SK-N-MC (cell line): ENCODE data around the gene TNFAIP8L2.

Source experiments
- DNase-seq: peaks from one replicate; pipeline ENCODE4 v3.0.0-alpha.2; 2011; ENCODE audit warnings: low read depth, low spot score
- H3K27ac ChIP-seq: fragments of 200-600 bp; sonication (generic); 2 replicates; pipeline ENCODE4 v1.5.1; 2016; ENCODE audit warnings: mixed run types
- H3K36me3 ChIP-seq: fragments of 200-600 bp; sonication (generic); 2 replicates; pipeline ENCODE4 v1.6.1; 2017; ENCODE audit warnings: antibody characterized with exemption, low read length, mixed read lengths; ENCODE audit not compliant: insufficient read depth
- H3K4me3 ChIP-seq: fragments of 200-600 bp; sonication (generic); 2 replicates; pipeline ENCODE4 v1.5.1; 2016
- H3K9ac ChIP-seq: fragments of 200-600 bp; sonication (generic); 2 replicates; pipeline ENCODE4 v1.8.0; 2017; ENCODE audit warnings: mixed run types, mixed read lengths; ENCODE audit not compliant: insufficient read length
- H3K9me3 ChIP-seq: fragments of 200-600 bp; sonication (generic); 2 replicates; pipeline ENCODE4 v1.6.1; 2017; ENCODE audit warnings: low read depth, mild to moderate bottlenecking, antibody characterized with exemption, low read length, moderate library complexity, mixed read lengths
- EZH2 ChIP-seq: fragments of 200-600 bp; sonication (generic); IDR thresholded peaks from one replicate; pipeline ENCODE4 v1.6.1; 2017; ENCODE audit warnings: antibody characterized with exemption
- FOXP2 ChIP-seq: optimal IDR thresholded peaks from 2 replicates; pipeline ENCODE3; 2011; ENCODE audit warnings: mild to moderate bottlenecking, moderate library complexity; ENCODE audit not compliant: insufficient read depth; ENCODE audit errors: extremely low read length, control extremely low read depth
- POLR2AphosphoS5 ChIP-seq: IDR thresholded peaks from 2 replicates; pipeline ENCODE4 v1.6.1; 2012; ENCODE audit warnings: mild to moderate bottlenecking, low read depth, low read length, borderline replicate concordance

TNFAIP8L2 gene

GRCh38 chr1:151144474-151145303 lies 11.8 kb upstream of the TNFAIP8L2 start:
- TF ChIP-seq FOXP2, result no peak
- TF ChIP-seq EZH2, result no peak
- no peak for TF ChIP-seq POLR2AphosphoS5
- no peak overlapping the region for H3K27ac ChIP-seq
- no peak overlapping the region for H3K9ac ChIP-seq
- no peaks in the 10 kb centered on the region for H3K9me3 ChIP-seq
- no peak overlapping the region for H3K4me3 ChIP-seq
- no peaks in the 10 kb centered on the region for H3K36me3 ChIP-seq
- no peak for DNase-seq

GRCh38 chr1:151145304-151146071 lies 11.0 kb upstream of the TNFAIP8L2 start:
- DNase-seq, result no peak
- H3K4me3 ChIP-seq, result peak overlapping the region; percentile 93
- TF ChIP-seq POLR2AphosphoS5, result no peak
- TF ChIP-seq FOXP2, result no peak
- no peak for TF ChIP-seq EZH2
- no peak overlapping the region for H3K27ac ChIP-seq
- no peaks in the 10 kb centered on the region for H3K36me3 ChIP-seq
- no peaks in the 10 kb centered on the region for H3K9me3 ChIP-seq
- peak overlapping the region; percentile 87 for H3K9ac ChIP-seq

- no peak for DNase-seq
- Histone ChIP-seq H3K27ac (no peak overlapping the region), H3K36me3 (no peaks in the 10 kb centered on the region), H3K9me3 (no peaks in the 10 kb centered on the region), H3K9ac (peak overlapping the region; percentile 87), H3K4me3 (peak overlapping the region; percentile 93)
- TF ChIP-seq EZH2 (no peak), POLR2AphosphoS5 (no peak), FOXP2 (no peak)
Observed at GRCh38 chr1:151146072-151146411, 10.4 kb upstream of the TNFAIP8L2 start.

- Histone ChIP-seq H3K4me3 (peak within 1 kb of the TSS; percentile 93), H3K36me3 (no peaks in the 10 kb centered on the region), H3K9me3 (no peaks in the 10 kb centered on the region), H3K9ac (peak within 1 kb of the TSS; percentile 87), H3K27ac (no peak within 1 kb of the TSS)
- DNase-seq, result no peak
- peak; percentile 35; the same call in 1 of the 2 replicates for TF ChIP-seq POLR2AphosphoS5
- no peak for TF ChIP-seq FOXP2
Observed at GRCh38 chr1:151146412-151147131, 9.9 kb upstream of the TNFAIP8L2 start, which contains the start of gene SEMA6C. Gene SEMA6C, minus strand, starts transcription at chr1:151146631. Its CDS starts 4,010 bp downstream, at chr1:151142621.

- H3K36me3 ChIP-seq, result no peaks in the 10 kb centered on the region
- no peak for DNase-seq
- H3K9me3 ChIP-seq, result no peaks in the 10 kb centered on the region
- H3K4me3 ChIP-seq, result peak overlapping the region; percentile 93
- TF ChIP-seq EZH2 (no peak), POLR2AphosphoS5 (no peak), FOXP2 (no peak)
- H3K27ac ChIP-seq, result no peak overlapping the region
- peak overlapping the region; percentile 2 for H3K9ac ChIP-seq
Observed at GRCh38 chr1:151147132-151147503, 9.3 kb upstream of the TNFAIP8L2 start.

- DNase-seq, result no peak
- Histone ChIP-seq H3K36me3 (no peaks in the 10 kb centered on the region), H3K9me3 (no peaks in the 10 kb centered on the region), H3K27ac (no peak overlapping the region), H3K4me3 (no peak overlapping the region), H3K9ac (peak overlapping the region; percentile 2)
- no peak for TF ChIP-seq FOXP2
- TF ChIP-seq POLR2AphosphoS5, result no peak
- TF ChIP-seq EZH2, result no peak
Observed at GRCh38 chr1:151147665-151148064, 8.8 kb upstream of the TNFAIP8L2 start.

GRCh38 chr1:151157067-151157531 lies 650 bp downstream of the TNFAIP8L2 start:
- Histone ChIP-seq H3K9ac (no peak overlapping the region), H3K4me3 (no peak overlapping the region), H3K9me3 (no peaks in the 10 kb centered on the region), H3K27ac (no peak overlapping the region), H3K36me3 (peaks cover 25% of the 10 kb centered on the region; the same call in 1 of the 2 replicates)
- TF ChIP-seq EZH2 (no peak), FOXP2 (no peak), POLR2AphosphoS5 (no peak)
- no peak for DNase-seq

- Histone ChIP-seq H3K4me3 (no peak overlapping the region), H3K9ac (no peak overlapping the region), H3K9me3 (no peaks in the 10 kb centered on the region), H3K36me3 (peaks cover 25% of the 10 kb centered on the region; the same call in 1 of the 2 replicates), H3K27ac (no peak overlapping the region)
- TF ChIP-seq FOXP2 (no peak), POLR2AphosphoS5 (no peak)
- DNase-seq, result no peak
Observed at GRCh38 chr1:151158326-151158725, 1.9 kb downstream of the TNFAIP8L2 start.
